GM12865 (cell line): ENCODE measurements around the gene KCNC1.

Experiments
- DNase-seq: peaks from one replicate; pipeline ENCODE4 v3.0.0; 2010; ENCODE audit warnings: low read depth
- H3K4me3 ChIP-seq: 2 replicates; pipeline ENCODE4 v1.5.1; 2011; ENCODE audit warnings: mild to moderate bottlenecking, low read depth, low read length, control low read depth
- CTCF ChIP-seq: IDR thresholded peaks from 2 replicates; pipeline ENCODE4 v1.5.1; 2011; ENCODE audit warnings: low read length, control low read depth, low read depth, inconsistent platforms; ENCODE audit not compliant: insufficient read depth; ENCODE audit errors: missing control alignments

The KCNC1 gene

GRCh38 chr11:17764446-17765218 is 30.1 kb downstream of the KCNC1 start:
- DNase-seq, result no peak
- H3K4me3 ChIP-seq, result no peak overlapping the region
- no peak for TF ChIP-seq CTCF

GRCh38 chr11:17765356-17766072 is 30.9 kb downstream of the KCNC1 start:
- DNase-seq, result peak; percentile 7
- no peak for TF ChIP-seq CTCF
- H3K4me3 ChIP-seq, result no peak overlapping the region

- H3K4me3 ChIP-seq, result no peak overlapping the region
- no peak for TF ChIP-seq CTCF
- no peak for DNase-seq
These were observed 31.4 kb downstream of the KCNC1 start for GRCh38 chr11:17766073-17766359.

- no peak overlapping the region for H3K4me3 ChIP-seq
- no peak for TF ChIP-seq CTCF
- no peak for DNase-seq
These were observed 32.0 kb downstream of the KCNC1 start for GRCh38 chr11:17766590-17766989.

- no peak for DNase-seq
- no peak overlapping the region for H3K4me3 ChIP-seq
- TF ChIP-seq CTCF, result no peak
These were observed 32.8 kb downstream of the KCNC1 start for GRCh38 chr11:17767301-17767885.

- DNase-seq, result no peak
- no peak overlapping the region for H3K4me3 ChIP-seq
- TF ChIP-seq CTCF, result no peak
These were observed 33.3 kb downstream of the KCNC1 start for GRCh38 chr11:17767914-17768313.

- DNase-seq, result no peak
- no peak overlapping the region for H3K4me3 ChIP-seq
- no peak for TF ChIP-seq CTCF
These were observed 34.0 kb downstream of the KCNC1 start for GRCh38 chr11:17768547-17768946.
